Lung (tissue), 12 donors: ENCODE results near the gene ZBTB47. TPM values are rescaled to one million over a fixed set of nuclear protein-coding genes. Genes with fewer than 3 reads are reported as not detected.

Source experiments
- ATAC-seq: fragments of 200-7000 bp; cut with Tn5 transposase; one replicate; pipeline ENCODE4 v1.9.1; 2020; ENCODE audit warnings: moderate number of reproducible peaks; ENCODE audit not compliant: insufficient read depth, low FRiP score
- DNase-seq, 3 donors: peaks; one replicate each; pipeline ENCODE4 v3.0.0-alpha.2; 2013 to 2017
- H3K27ac ChIP-seq, 2 donors: one replicate each; pipeline ENCODE4 v1.5.1; 2013; ENCODE audit warnings: mild to moderate bottlenecking in 2 of 2, moderate library complexity in 2 of 2, control low read depth in 1 of 2, inconsistent platforms in 1 of 2, low read depth in 1 of 2, low read length in 1 of 2
- H3K27me3 ChIP-seq, 3 donors: one replicate each; pipeline ENCODE4 v1.5.1; 2013; ENCODE audit warnings: low read length in 2 of 3; ENCODE audit not compliant: control insufficient read depth in 3 of 3, insufficient read depth in 3 of 3
- H3K36me3 ChIP-seq, 4 donors: one replicate each; pipeline ENCODE4 v1.5.1; 2013; ENCODE audit warnings: low read length in 4 of 4, mild to moderate bottlenecking in 1 of 4, moderate library complexity in 1 of 4; ENCODE audit not compliant: control insufficient read depth in 4 of 4, insufficient read depth in 4 of 4
- H3K4me1 ChIP-seq, 5 donors: one replicate each; pipeline ENCODE4 v1.5.1; 2013; ENCODE audit warnings: low read length in 5 of 5, mild to moderate bottlenecking in 2 of 5, moderate library complexity in 1 of 5; ENCODE audit not compliant: control insufficient read depth in 5 of 5, insufficient read depth in 5 of 5
- H3K4me3 ChIP-seq: one replicate; pipeline ENCODE4 v1.5.1; 2013; ENCODE audit warnings: mild to moderate bottlenecking, control low read depth, moderate library complexity
- H3K9ac ChIP-seq, 2 donors: one replicate each; pipeline ENCODE4 v1.5.1; 2013; ENCODE audit warnings: low read length in 2 of 2, control low read depth in 1 of 2; ENCODE audit not compliant: insufficient read depth in 1 of 2
- H3K9me3 ChIP-seq, 4 donors: one replicate each; pipeline ENCODE4 v1.5.1; 2013; ENCODE audit warnings: low read length in 3 of 4, mild to moderate bottlenecking in 1 of 4, moderate library complexity in 1 of 4; ENCODE audit not compliant: control insufficient read depth in 4 of 4, insufficient read depth in 3 of 4
- WGBS, 2 donors: extraction: QIAGEN DNeasy Blood & Tissue Kit; methylation state at CpG; one replicate each; pipeline ENCODE4 v1.1.7; 2013; 5-methylcytosine and 5-hydroxymethylcytosine counted together
- polyA plus RNA-seq, 2 donors: library from polyadenylated mRNA; stranded (reverse); fragments of 200-250 nt; gene quantifications; one replicate each; pipeline ENCODE4 v1.2.1, GENCODE V29; 2013
- total RNA-seq, 2 donors: library from RNA; depleted of rRNA in 1 of 2; stranded (reverse); fragments of >200 nt in 1 of 2; gene quantifications; one replicate each; pipeline ENCODE4 v1.2.1, GENCODE V29; 2014 to 2021
- TF ChIP-seq, protein P1 (sequence below): IDR thresholded peaks from 2 replicates; pipeline ENCODE4 v1.5.1; 2012; ENCODE audit warnings: mild to moderate bottlenecking; ENCODE audit errors: control extremely low read depth, extremely low read depth
- donor health status: control.
- donor health status: control.
- donor health status: Bipolar disorder and iron deficiency.
- donor health status: healthy.
- donor health status: DM: yes; HTN: yes; CAD: no.

ZBTB47 gene
- total and polyA plus RNA-seq, 4 donors: 8.6 to 34.1 (median 15.8) TPM

DNA sequence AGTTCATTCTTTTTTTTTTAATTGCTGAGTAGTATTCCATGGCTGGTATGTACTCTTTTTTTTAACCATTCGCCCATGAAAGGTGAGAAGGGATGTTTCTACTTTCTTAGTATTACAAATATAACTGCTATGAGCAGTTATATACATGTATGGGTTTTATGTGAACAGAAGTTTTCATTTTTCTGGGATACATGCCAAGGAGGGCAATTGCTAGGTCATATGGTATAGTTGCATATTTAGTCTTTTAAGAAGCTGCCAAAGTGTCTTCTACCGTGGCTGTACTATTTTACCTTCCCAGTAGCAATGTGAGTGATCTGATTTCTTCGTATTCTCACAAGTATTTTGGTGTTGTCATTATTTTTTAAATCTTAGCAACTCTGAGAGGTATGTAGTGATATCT lies 20.6 kb downstream of the ZBTB47 start:
- no peaks in the 10 kb centered on the region for H3K36me3 ChIP-seq
- no peaks in the 10 kb centered on the region for H3K4me1 ChIP-seq
- WGBS, 2 donors: 57 to 78% methylated on average over 3 of the region's 3 CpGs
- H3K27ac ChIP-seq: no peak overlapping the region
- DNase-seq: peak; percentile 4 to 61 (median 52)
- H3K4me3 ChIP-seq: no peak overlapping the region
- peaks cover 0 to 7% (median under 1%) of the 10 kb centered on the region in 4 donors for H3K9me3 ChIP-seq
- H3K9ac ChIP-seq: no peak overlapping the region
- TF ChIP-seq, protein P1, sequence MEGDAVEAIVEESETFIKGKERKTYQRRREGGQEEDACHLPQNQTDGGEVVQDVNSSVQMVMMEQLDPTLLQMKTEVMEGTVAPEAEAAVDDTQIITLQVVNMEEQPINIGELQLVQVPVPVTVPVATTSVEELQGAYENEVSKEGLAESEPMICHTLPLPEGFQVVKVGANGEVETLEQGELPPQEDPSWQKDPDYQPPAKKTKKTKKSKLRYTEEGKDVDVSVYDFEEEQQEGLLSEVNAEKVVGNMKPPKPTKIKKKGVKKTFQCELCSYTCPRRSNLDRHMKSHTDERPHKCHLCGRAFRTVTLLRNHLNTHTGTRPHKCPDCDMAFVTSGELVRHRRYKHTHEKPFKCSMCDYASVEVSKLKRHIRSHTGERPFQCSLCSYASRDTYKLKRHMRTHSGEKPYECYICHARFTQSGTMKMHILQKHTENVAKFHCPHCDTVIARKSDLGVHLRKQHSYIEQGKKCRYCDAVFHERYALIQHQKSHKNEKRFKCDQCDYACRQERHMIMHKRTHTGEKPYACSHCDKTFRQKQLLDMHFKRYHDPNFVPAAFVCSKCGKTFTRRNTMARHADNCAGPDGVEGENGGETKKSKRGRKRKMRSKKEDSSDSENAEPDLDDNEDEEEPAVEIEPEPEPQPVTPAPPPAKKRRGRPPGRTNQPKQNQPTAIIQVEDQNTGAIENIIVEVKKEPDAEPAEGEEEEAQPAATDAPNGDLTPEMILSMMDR: no peak
- ATAC-seq: no peak
- no peaks in the 10 kb centered on the region for H3K27me3 ChIP-seq

DNA sequence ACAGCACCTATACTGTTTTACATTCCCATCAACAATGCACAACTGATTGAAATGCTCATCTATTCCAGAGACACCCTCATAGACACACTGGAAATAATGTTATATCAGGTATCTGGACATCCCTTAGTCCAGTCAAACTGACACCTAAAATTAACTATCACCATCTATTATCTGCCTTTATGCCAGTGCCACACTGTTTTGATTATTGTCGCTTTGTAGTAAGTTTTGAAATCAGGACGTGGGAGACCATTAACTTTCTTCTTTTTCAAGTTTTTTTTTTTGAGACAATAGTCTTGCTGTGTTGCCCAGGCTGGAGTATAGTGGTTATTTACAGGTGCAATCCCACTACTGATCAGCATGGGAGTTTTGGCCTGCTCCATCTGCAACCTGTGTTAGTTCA lies 22.4 kb downstream of the ZBTB47 start:
- Histone ChIP-seq H3K9ac (no peak overlapping the region), H3K27ac (no peak overlapping the region), H3K4me3 (no peak overlapping the region), H3K4me1 (no peaks in the 10 kb centered on the region), H3K36me3 (no peaks in the 10 kb centered on the region), H3K27me3 (no peaks in the 10 kb centered on the region), H3K9me3 (peaks cover 0 to 4% (median under 1%) of the 10 kb centered on the region in 4 donors)
- WGBS, 2 donors: 88 to 94% methylated on average over 2 of the region's 2 CpGs
- no peak for DNase-seq
- TF ChIP-seq, protein P1: no peak
- no peak for ATAC-seq

DNA sequence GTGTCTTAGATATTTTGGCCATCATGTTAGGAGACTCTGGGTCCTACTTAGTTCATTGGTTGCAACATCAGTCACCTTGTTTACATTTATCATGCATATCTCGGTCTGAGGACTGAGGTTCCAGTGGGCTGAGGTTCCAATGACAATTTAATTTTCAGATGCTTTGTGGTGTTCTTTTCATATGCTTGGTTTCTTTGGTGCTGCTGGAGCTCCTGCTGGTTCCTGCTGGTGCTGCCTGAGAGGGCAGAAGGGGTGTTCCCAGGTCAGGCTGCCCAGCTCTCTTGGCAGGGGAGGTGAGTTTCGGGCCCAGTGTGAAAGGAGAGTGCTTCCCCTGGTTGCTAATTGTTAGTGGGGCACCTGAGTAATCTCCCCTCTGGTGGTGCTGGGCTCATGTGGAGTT lies 24.9 kb downstream of the ZBTB47 start:
- peaks cover 0 to 2% (median 0%) of the 10 kb centered on the region in 5 donors for H3K4me1 ChIP-seq
- no peak overlapping the region for H3K4me3 ChIP-seq
- WGBS, 2 donors: 80 to 87% methylated on average over 2 of the region's 2 CpGs
- H3K36me3 ChIP-seq: no peaks in the 10 kb centered on the region
- H3K9ac ChIP-seq: no peak overlapping the region
- TF ChIP-seq, protein P1: no peak
- DNase-seq (no peak), ATAC-seq (no peak)
- peaks cover 0 to 4% (median 0%) of the 10 kb centered on the region in 3 donors for H3K27me3 ChIP-seq
- H3K27ac ChIP-seq: no peak overlapping the region
- peaks cover 0 to 3% (median under 1%) of the 10 kb centered on the region in 4 donors for H3K9me3 ChIP-seq

DNA sequence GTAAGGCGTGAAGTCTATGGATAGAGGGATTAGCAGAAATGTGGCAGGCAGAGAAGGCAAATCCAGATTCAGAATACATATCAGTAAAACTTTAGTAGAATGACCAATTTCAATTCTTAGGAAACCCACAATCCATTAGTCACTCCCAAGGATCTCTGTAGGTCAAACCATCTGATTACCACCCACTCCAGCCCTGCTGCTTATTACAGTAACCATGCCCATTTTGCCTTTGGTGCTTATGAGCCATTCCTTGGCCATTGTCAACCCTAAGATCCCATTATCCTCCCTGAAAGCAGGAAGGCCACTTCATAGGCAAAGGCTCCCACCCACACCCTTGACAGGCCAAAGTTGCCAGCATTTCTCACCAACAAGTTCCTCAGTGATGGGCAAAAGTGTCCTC lies 26.8 kb downstream of the ZBTB47 start:
- peaks cover 0 to 14% (median 2%) of the 10 kb centered on the region in 3 donors for H3K27me3 ChIP-seq
- TF ChIP-seq, protein P1: no peak
- no peak overlapping the region for H3K4me3 ChIP-seq
- peaks cover 0 to 3% (median under 1%) of the 10 kb centered on the region in 4 donors for H3K9me3 ChIP-seq
- no peaks in the 10 kb centered on the region for H3K36me3 ChIP-seq
- DNase-seq: no peak
- peaks cover 0 to 4% (median 0%) of the 10 kb centered on the region in 5 donors for H3K4me1 ChIP-seq
- WGBS, 2 donors: 90 to 92% methylated on average over 1 of the region's 1 CpG
- no peak for ATAC-seq
- peak overlapping the region in 1 of 2 donors; percentile 13 for H3K27ac ChIP-seq
- no peak overlapping the region for H3K9ac ChIP-seq
